ENCODE data around the gene GNG4.
"Not testable (repeated sequence)": the region's sequence is repeated elsewhere in the genome, so short reads cannot be mapped to it uniquely, and the experiment has no call there.

The GNG4 gene

GRCh38 chr1:235601104-235601503 is 48.5 kb downstream of the GNG4 start:
- Histone ChIP-seq H3K27me3 (ENCODE audit: insufficient read depth, low read length) (no peaks in the 10 kb centered on the region), H3K27ac (ENCODE audit: low read depth, low read length) (no peak overlapping the region), H3K79me2 (ENCODE audit: control insufficient read depth, insufficient read depth, low read length, unreplicated experiment) (no peaks in the 10 kb centered on the region), H3K36me3 (ENCODE audit: insufficient read depth, low read length) (no peaks in the 10 kb centered on the region), H3K4me3 (ENCODE audit: low read depth, low read length) (no peak overlapping the region), H2AFZ (ENCODE audit: low read length, unreplicated experiment) (no peak overlapping the region), H3K4me1 (ENCODE audit: control insufficient read depth, insufficient read depth, low read length, unreplicated experiment) (no peaks in the 10 kb centered on the region)

DNA sequence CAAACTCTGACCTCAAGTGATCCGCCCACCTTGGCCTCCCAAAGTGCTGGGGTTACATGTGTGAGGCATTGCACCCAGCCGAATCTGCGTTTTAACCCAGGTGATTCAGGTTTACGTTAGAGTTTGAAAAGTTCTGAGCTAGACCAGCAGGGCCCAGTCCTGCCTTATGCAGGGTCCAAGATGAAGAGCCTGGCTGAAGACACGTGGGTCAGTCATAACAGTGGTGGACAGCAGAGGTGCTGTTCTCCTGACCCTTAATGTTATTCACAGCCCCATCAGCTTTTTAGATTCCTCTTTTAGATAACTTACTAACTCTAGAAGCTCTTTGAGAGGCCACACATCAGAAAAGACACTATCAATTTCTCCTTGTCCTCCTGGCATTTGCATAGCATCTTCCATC is 50.0 kb downstream of the GNG4 start:
- Histone ChIP-seq H3K36me3 (ENCODE audit: insufficient read depth, low read length) (no peaks in the 10 kb centered on the region), H3K27me3 (ENCODE audit: insufficient read depth, low read length) (no peaks in the 10 kb centered on the region), H2AFZ (ENCODE audit: low read length, unreplicated experiment) (no peak overlapping the region), H3K4me3 (ENCODE audit: low read depth, low read length) (no peak overlapping the region), H3K27ac (ENCODE audit: low read depth, low read length) (no peak overlapping the region), H3K79me2 (ENCODE audit: control insufficient read depth, insufficient read depth, low read length, unreplicated experiment) (no peaks in the 10 kb centered on the region), H3K4me1 (ENCODE audit: control insufficient read depth, insufficient read depth, low read length, unreplicated experiment) (no peaks in the 10 kb centered on the region)

DNA sequence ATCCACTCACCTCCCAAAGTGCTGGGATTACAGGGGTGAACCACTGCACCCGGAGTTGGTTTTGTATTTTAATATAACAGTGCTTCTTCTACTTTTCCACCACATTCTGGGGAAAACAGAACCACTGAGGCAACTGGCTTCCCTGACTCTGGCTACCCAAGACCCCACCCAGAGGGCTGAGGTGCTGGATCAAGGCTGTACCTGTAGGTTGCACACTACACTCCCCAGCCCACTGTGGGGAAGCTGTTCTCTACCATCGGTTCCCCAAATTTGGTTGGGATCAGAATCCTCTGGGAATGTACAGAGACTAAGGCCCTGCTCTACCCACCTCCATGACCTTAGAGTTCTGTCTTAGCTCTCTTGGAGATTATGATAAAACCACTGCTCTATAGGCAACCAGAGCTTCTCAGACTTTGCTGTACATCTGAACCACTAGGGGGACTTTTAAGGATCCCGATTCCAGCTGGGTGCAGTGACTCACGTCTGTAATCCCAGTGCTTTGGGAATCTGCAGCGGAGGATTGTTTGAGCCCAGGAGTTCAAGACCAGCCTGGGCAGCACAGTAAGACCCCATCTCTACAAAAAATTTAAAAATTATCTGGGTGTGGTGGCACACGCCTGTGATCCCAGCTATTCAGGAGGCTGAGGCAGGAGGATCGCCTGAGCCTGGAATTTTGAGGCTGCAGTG is 51.6 kb downstream of the GNG4 start:
- Histone ChIP-seq H2AFZ (ENCODE audit: low read length, unreplicated experiment) (no peak overlapping the region), H3K27me3 (ENCODE audit: insufficient read depth, low read length) (no peaks in the 10 kb centered on the region), H3K4me3 (ENCODE audit: low read depth, low read length) (no peak overlapping the region), H3K27ac (ENCODE audit: low read depth, low read length) (no peak overlapping the region), H3K36me3 (ENCODE audit: insufficient read depth, low read length) (no peaks in the 10 kb centered on the region), H3K4me1 (ENCODE audit: control insufficient read depth, insufficient read depth, low read length, unreplicated experiment) (no peaks in the 10 kb centered on the region), H3K79me2 (ENCODE audit: control insufficient read depth, insufficient read depth, low read length, unreplicated experiment) (no peaks in the 10 kb centered on the region)

- no peaks in the 10 kb centered on the region for H3K79me2 ChIP-seq (ENCODE audit: control insufficient read depth, insufficient read depth, low read length, unreplicated experiment)
- no peaks in the 10 kb centered on the region for H3K36me3 ChIP-seq (ENCODE audit: insufficient read depth, low read length)
- H3K27me3 ChIP-seq (ENCODE audit: insufficient read depth, low read length): no peaks in the 10 kb centered on the region
- H3K27ac ChIP-seq (ENCODE audit: low read depth, low read length): no peak overlapping the region
- H2AFZ ChIP-seq (ENCODE audit: low read length, unreplicated experiment): no peak overlapping the region
- H3K4me3 ChIP-seq (ENCODE audit: low read depth, low read length): no peak overlapping the region
- H3K4me1 ChIP-seq (ENCODE audit: control insufficient read depth, insufficient read depth, low read length, unreplicated experiment): no peaks in the 10 kb centered on the region
Observed at GRCh38 chr1:235595079-235595478, 54.5 kb downstream of the GNG4 start.

- not testable (repeated sequence) for H3K4me3 ChIP-seq (ENCODE audit: low read depth, low read length); H3K36me3 ChIP-seq (ENCODE audit: insufficient read depth, low read length); H3K4me1 ChIP-seq (ENCODE audit: control insufficient read depth, insufficient read depth, low read length, unreplicated experiment); H3K27ac ChIP-seq (ENCODE audit: low read depth, low read length); H3K27me3 ChIP-seq (ENCODE audit: insufficient read depth, low read length); H2AFZ ChIP-seq (ENCODE audit: low read length, unreplicated experiment); H3K79me2 ChIP-seq (ENCODE audit: control insufficient read depth, insufficient read depth, low read length, unreplicated experiment)
Observed at GRCh38 chr1:235594281-235594895, 55.2 kb downstream of the GNG4 start.

DNA sequence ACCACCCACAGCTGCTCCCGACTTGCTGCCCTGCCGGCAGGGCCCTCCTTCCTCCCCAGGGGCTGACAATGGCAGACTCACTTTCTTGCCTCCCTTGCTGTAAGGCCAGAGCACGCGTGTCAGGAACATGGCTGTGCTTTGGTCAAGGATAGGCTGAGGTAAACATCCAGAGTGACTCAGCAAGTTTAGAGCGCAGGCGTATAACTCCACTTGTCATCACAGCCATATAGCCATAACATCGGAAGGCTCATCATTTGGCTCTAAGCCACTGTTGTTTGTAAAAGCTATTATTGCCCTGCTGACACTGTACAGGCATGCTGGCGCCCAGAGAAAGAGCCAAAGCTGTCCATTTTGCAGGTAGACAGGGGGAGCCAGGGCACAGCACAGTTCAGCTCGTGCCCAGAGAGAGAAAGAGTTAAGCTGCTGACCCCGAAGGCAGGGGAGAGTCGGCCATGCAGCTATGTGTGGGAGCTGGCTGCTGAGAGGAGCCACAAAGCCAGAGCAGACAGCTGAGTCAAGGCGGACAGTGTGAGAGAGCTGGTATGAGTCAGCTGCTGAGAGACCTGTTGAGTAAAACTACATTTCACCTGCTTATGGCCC is 60.6 kb downstream of the GNG4 start:
- Histone ChIP-seq H3K36me3 (ENCODE audit: insufficient read depth, low read length) (no peaks in the 10 kb centered on the region), H3K4me3 (ENCODE audit: low read depth, low read length) (no peak overlapping the region), H3K4me1 (ENCODE audit: control insufficient read depth, insufficient read depth, low read length, unreplicated experiment) (no peaks in the 10 kb centered on the region), H3K27ac (ENCODE audit: low read depth, low read length) (no peak overlapping the region), H3K79me2 (ENCODE audit: control insufficient read depth, insufficient read depth, low read length, unreplicated experiment) (no peaks in the 10 kb centered on the region), H3K27me3 (ENCODE audit: insufficient read depth, low read length) (peaks cover 28% of the 10 kb centered on the region), H2AFZ (ENCODE audit: low read length, unreplicated experiment) (no peak overlapping the region)

DNA sequence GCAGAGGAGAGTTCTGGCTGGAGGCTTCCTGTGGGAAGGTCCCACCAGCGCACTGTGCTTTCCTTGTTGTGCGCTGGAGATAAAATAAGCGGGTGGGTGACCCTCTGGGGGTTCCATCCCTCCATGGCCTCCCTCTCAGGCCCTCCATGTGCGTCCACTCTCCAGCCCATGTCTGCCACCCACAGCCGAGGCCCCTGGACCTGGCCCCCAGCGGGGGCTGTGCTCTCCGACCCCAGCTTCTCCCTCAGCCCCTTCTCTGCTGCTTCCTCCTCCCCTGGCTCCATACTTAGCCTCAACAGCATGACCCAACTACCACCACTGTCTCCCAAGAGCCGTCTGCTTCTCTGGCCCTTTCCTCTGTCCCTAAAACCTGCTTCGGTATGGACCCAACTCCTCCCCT is 61.4 kb downstream of the GNG4 start:
- no peak overlapping the region for H3K27ac ChIP-seq (ENCODE audit: low read depth, low read length)
- H3K4me3 ChIP-seq (ENCODE audit: low read depth, low read length): no peak overlapping the region
- H3K27me3 ChIP-seq (ENCODE audit: insufficient read depth, low read length): peaks cover 37% of the 10 kb centered on the region

DNA sequence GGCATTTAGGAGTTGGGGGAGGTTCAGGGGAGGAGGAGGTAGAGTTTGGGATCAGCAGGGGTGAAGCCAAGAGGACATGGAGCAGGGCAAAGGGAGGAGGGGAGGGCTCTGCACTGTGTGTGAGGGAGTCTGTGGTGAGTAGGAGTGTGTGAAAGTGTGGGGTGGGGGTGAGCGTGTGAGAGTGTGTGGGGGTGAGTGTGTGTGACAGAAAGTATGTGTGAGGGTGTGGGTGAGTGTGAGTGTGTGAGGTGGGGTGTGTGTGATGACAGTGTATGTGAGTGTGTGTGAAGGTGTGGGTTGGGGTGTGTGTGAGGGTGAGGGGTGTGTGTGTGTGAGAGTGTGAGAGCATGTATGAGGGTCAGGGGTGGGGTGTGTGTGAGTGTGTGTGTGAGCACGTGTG is 62.6 kb downstream of the GNG4 start:
- Histone ChIP-seq H3K4me3 (ENCODE audit: low read depth, low read length) (no peak overlapping the region), H3K27ac (ENCODE audit: low read depth, low read length) (no peak overlapping the region), H3K27me3 (ENCODE audit: insufficient read depth, low read length) (peaks cover 48% of the 10 kb centered on the region), H2AFZ (ENCODE audit: low read length, unreplicated experiment) (no peak overlapping the region), H3K4me1 (ENCODE audit: control insufficient read depth, insufficient read depth, low read length, unreplicated experiment) (no peaks in the 10 kb centered on the region), H3K36me3 (ENCODE audit: insufficient read depth, low read length) (no peaks in the 10 kb centered on the region), H3K79me2 (ENCODE audit: control insufficient read depth, insufficient read depth, low read length, unreplicated experiment) (no peaks in the 10 kb centered on the region)

More for the DNA sequence above, 61.4 kb downstream of the GNG4 start:
- H3K36me3 ChIP-seq (ENCODE audit: insufficient read depth, low read length): no peaks in the 10 kb centered on the region
- H3K79me2 ChIP-seq (ENCODE audit: control insufficient read depth, insufficient read depth, low read length, unreplicated experiment): no peaks in the 10 kb centered on the region
- no peaks in the 10 kb centered on the region for H3K4me1 ChIP-seq (ENCODE audit: control insufficient read depth, insufficient read depth, low read length, unreplicated experiment)
- H2AFZ ChIP-seq (ENCODE audit: low read length, unreplicated experiment): no peak overlapping the region

DNA sequence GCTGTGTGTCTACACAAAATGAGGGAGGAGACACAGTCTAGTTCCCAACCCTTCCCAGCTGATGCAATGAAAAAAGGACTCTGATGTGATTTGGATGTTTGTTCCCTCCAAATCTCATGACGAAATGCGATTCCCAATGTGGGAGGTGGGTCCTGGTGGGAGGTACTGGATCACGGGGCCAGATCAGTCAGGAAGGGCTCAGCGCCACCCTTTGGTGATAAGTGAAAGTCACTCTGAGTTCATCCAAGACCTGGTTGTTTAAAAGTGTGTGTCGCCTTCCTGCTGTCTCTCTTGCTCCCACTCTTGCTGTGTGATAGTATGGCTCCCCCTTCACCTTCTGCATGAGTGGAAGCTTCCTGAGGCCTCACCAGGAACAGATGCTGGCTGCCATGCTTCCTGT is 63.2 kb downstream of the GNG4 start:
- Histone ChIP-seq H3K79me2 (ENCODE audit: control insufficient read depth, insufficient read depth, low read length, unreplicated experiment) (no peaks in the 10 kb centered on the region), H3K27me3 (ENCODE audit: insufficient read depth, low read length) (peaks cover 52% of the 10 kb centered on the region), H3K4me3 (ENCODE audit: low read depth, low read length) (no peak overlapping the region), H3K4me1 (ENCODE audit: control insufficient read depth, insufficient read depth, low read length, unreplicated experiment) (no peaks in the 10 kb centered on the region), H3K36me3 (ENCODE audit: insufficient read depth, low read length) (no peaks in the 10 kb centered on the region), H2AFZ (ENCODE audit: low read length, unreplicated experiment) (no peak overlapping the region), H3K27ac (ENCODE audit: low read depth, low read length) (no peak overlapping the region)

DNA sequence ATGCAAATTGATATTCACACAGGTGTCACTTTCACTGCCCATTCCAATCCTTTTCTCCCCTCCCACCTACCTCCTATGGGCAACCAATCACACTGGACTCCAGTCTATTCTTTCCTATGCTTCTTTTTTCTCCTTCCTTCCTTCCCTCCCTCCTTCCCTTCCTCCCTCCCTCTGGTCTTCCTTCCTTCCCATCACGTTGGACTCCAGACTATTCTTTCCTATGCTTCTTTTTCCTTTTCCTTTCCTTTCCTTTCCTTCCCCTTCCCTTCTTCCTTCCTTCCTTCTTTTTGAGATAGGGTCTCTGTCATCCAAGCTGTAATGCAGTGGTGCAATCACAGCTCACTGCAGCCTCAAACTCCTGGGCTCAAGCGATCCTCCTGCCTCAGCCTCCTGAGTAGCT is 64.6 kb downstream of the GNG4 start:
- no peaks in the 10 kb centered on the region for H3K36me3 ChIP-seq (ENCODE audit: insufficient read depth, low read length)
- H2AFZ ChIP-seq (ENCODE audit: low read length, unreplicated experiment): no peak overlapping the region
- peaks cover 52% of the 10 kb centered on the region for H3K27me3 ChIP-seq (ENCODE audit: insufficient read depth, low read length)
- no peak overlapping the region for H3K4me3 ChIP-seq (ENCODE audit: low read depth, low read length)
- H3K79me2 ChIP-seq (ENCODE audit: control insufficient read depth, insufficient read depth, low read length, unreplicated experiment): no peaks in the 10 kb centered on the region
- H3K4me1 ChIP-seq (ENCODE audit: control insufficient read depth, insufficient read depth, low read length, unreplicated experiment): no peaks in the 10 kb centered on the region
- H3K27ac ChIP-seq (ENCODE audit: low read depth, low read length): no peak overlapping the region

DNA sequence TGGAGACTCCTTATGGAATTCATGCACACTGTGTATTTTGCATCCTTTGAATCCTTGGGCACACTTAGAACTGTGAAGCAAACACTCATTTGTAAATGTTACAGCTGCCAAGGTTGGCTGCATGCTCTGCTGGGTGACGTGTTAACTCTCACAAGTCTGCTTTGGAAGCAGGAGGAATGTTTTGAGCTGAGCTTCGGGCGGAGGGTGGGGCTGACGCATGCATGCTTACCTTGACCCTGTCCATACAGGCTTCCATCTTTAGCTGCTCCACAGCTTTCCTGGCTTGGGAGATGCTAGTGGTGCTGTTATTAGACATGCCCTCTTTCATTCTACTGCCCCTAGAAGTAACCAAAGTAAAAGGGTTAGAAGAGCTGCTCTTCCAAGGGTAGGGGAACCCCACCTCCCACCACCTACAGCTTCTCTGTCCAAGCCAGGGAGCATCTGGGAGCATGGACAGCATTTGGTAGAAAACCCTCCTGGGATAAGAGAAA is 66.0 kb downstream of the GNG4 start:
- no peak overlapping the region for H2AFZ ChIP-seq (ENCODE audit: low read length, unreplicated experiment)
- H3K4me1 ChIP-seq (ENCODE audit: control insufficient read depth, insufficient read depth, low read length, unreplicated experiment): no peaks in the 10 kb centered on the region
- H3K4me3 ChIP-seq (ENCODE audit: low read depth, low read length): no peak overlapping the region
- no peaks in the 10 kb centered on the region for H3K79me2 ChIP-seq (ENCODE audit: control insufficient read depth, insufficient read depth, low read length, unreplicated experiment)
- no peak overlapping the region for H3K27ac ChIP-seq (ENCODE audit: low read depth, low read length)
- peaks cover 52% of the 10 kb centered on the region for H3K27me3 ChIP-seq (ENCODE audit: insufficient read depth, low read length)
- no peaks in the 10 kb centered on the region for H3K36me3 ChIP-seq (ENCODE audit: insufficient read depth, low read length)

Data from ACC112 (cell line).